MG63 (cell line): ENCODE results near the gene PLK5. TPM values are rescaled to one million over a fixed set of nuclear protein-coding genes. Genes with fewer than 3 reads are reported as not detected.
"Not testable (repeated sequence)": the region's sequence is repeated elsewhere in the genome, so short reads cannot be mapped to it uniquely, and the experiment has no call there.

Experiments
- DNase-seq: peaks from one replicate; pipeline ENCODE4 v3.0.0-alpha.2; 2020
- H3K27me3 ChIP-seq: fragments of 250-450 bp; sonication (Bioruptor Pico); 2 replicates; pipeline ENCODE4 v1.5.1; 2020; ENCODE audit warnings: mild to moderate bottlenecking, moderate library complexity
- H3K36me3 ChIP-seq: fragments of 250-450 bp; sonication (Bioruptor Pico); 2 replicates; pipeline ENCODE4 v1.5.1; 2020; ENCODE audit warnings: mild to moderate bottlenecking, moderate library complexity
- H3K4me3 ChIP-seq: fragments of 250-450 bp; sonication (Bioruptor Pico); 2 replicates; pipeline ENCODE4 v1.5.1; 2020; ENCODE audit warnings: mild to moderate bottlenecking, moderate library complexity
- H3K9me3 ChIP-seq: fragments of 250-450 bp; sonication (Bioruptor Pico); 2 replicates; pipeline ENCODE4 v1.5.1; 2020; ENCODE audit warnings: mild to moderate bottlenecking, moderate library complexity
- total RNA-seq: library from RNA; depleted of rRNA; stranded (reverse); fragments of >200 nt; shearing (Covaris generic); gene quantifications from 2 replicates; pipeline ENCODE4 v1.2.3, GENCODE V29; 2014; ENCODE audit warnings: low replicate concordance; rRNA removed

Gene PLK5
- total RNA-seq: not detected in 2 replicates

GRCh38 chr19:1523412-1524286 lies at the start of gene PLK5:
Gene PLK5, plus strand, starts transcription at chr19:1524077. Its CDS starts 2,920 bp downstream, at chr19:1526997.
- peaks cover 6% of the 10 kb centered on the region; the same call in 1 of the 2 replicates for H3K27me3 ChIP-seq
- H3K9me3 ChIP-seq: no peaks in the 10 kb centered on the region
- DNase-seq: no peak
- H3K36me3 ChIP-seq: no peaks in the 10 kb centered on the region
- no peak within 1 kb of the TSS for H3K4me3 ChIP-seq

GRCh38 chr19:1474765-1475351 lies 49.0 kb upstream of the PLK5 start:
- H3K9me3 ChIP-seq: no peaks in the 10 kb centered on the region
- no peak for DNase-seq
- H3K4me3 ChIP-seq: no peak overlapping the region
- H3K36me3 ChIP-seq: no peaks in the 10 kb centered on the region
- no peaks in the 10 kb centered on the region for H3K27me3 ChIP-seq

DNA sequence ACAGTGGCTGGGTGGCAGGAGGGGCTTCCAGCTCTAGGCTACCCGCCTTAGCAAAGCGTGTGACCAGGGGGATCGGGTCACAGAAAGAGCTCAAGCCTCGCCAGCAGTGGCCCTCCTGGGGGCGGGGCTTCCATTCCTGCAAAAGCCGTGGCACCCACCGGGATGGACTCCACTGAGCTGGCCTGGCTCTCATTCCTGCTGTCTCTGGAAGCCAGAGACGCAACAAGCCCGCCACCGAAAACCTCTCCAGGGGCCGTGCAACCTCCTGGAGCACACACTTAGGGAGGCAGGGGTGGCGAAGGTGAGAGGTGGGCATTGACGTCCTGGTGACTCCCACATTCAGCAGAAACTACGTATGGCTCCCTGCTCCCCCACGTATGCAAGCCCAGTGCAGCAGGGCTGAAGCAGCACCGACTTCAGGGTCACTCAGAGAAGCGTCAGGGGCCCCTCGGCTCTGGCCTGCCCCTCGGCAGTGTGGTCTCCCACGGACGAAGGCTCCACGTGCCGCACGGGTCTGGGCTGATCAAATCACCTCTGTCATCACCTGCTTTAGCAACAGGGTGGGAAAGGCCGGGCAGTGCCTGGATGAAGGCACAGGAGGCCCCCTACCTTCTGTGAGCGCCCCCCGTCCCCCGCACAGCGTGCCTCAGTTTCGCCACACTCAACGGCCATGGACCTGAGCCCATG lies 48.0 kb upstream of the PLK5 start:
- no peaks in the 10 kb centered on the region for H3K36me3 ChIP-seq
- DNase-seq: no peak
- no peaks in the 10 kb centered on the region for H3K9me3 ChIP-seq
- H3K27me3 ChIP-seq: no peaks in the 10 kb centered on the region
- H3K4me3 ChIP-seq: no peak overlapping the region

DNA sequence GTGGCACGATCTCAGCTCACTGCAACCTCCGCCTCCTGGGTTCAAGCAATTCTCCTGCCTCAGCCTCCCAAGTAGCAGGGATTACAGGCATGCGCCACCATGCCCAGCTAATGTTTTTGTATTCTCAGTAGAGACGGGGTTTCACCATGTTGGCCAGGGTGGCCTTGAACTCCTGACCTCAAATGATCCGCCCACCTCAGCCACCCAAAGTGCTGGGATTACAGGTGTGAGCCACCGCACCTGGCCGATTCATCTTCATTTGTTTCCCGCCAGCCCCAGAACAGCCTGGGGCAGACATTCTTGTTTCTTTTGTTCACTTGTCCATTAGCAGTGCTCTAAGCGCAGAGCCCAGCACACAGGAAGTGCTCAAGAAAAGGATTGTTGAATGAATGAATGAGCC lies 46.8 kb upstream of the PLK5 start:
- H3K4me3 ChIP-seq, DNase-seq, H3K36me3 ChIP-seq, H3K9me3 ChIP-seq, H3K27me3 ChIP-seq: not testable (repeated sequence)

- Histone ChIP-seq H3K36me3 (no peaks in the 10 kb centered on the region), H3K27me3 (no peaks in the 10 kb centered on the region), H3K4me3 (peak within 1 kb of the TSS; percentile 74), H3K9me3 (no peaks in the 10 kb centered on the region)
- DNase-seq: peak; percentile 87
These were observed 44.8 kb upstream of the PLK5 start, which contains the start of gene C19orf25 for GRCh38 chr19:1478934-1479707. Gene C19orf25, minus strand, starts transcription at chr19:1479215. Its CDS starts 312 bp downstream, at chr19:1478903.

GRCh38 chr19:1481224-1481892 lies 42.5 kb upstream of the PLK5 start:
- Histone ChIP-seq H3K27me3 (no peaks in the 10 kb centered on the region), H3K4me3 (no peak overlapping the region), H3K9me3 (no peaks in the 10 kb centered on the region), H3K36me3 (no peaks in the 10 kb centered on the region)
- DNase-seq: no peak

- Histone ChIP-seq H3K36me3 (no peaks in the 10 kb centered on the region), H3K4me3 (no peak overlapping the region), H3K27me3 (no peaks in the 10 kb centered on the region), H3K9me3 (no peaks in the 10 kb centered on the region)
- DNase-seq: no peak
These were observed 42.0 kb upstream of the PLK5 start for GRCh38 chr19:1481893-1482360.

- Histone ChIP-seq H3K4me3 (no peak overlapping the region), H3K36me3 (no peaks in the 10 kb centered on the region), H3K27me3 (no peaks in the 10 kb centered on the region), H3K9me3 (no peaks in the 10 kb centered on the region)
- no peak for DNase-seq
These were observed 41.3 kb upstream of the PLK5 start for GRCh38 chr19:1482361-1483130.

- Histone ChIP-seq H3K27me3 (no peaks in the 10 kb centered on the region), H3K4me3 (no peak overlapping the region), H3K9me3 (no peaks in the 10 kb centered on the region), H3K36me3 (no peaks in the 10 kb centered on the region)
- DNase-seq: no peak
These were observed 40.5 kb upstream of the PLK5 start for GRCh38 chr19:1483131-1483978.

- DNase-seq: no peak
- Histone ChIP-seq H3K4me3 (no peak overlapping the region), H3K9me3 (no peaks in the 10 kb centered on the region), H3K27me3 (no peaks in the 10 kb centered on the region), H3K36me3 (no peaks in the 10 kb centered on the region)
These were observed 39.9 kb upstream of the PLK5 start for GRCh38 chr19:1483979-1484428.

- no peak for DNase-seq
- Histone ChIP-seq H3K27me3 (no peaks in the 10 kb centered on the region), H3K4me3 (no peak overlapping the region), H3K9me3 (no peaks in the 10 kb centered on the region), H3K36me3 (no peaks in the 10 kb centered on the region)
These were observed 36.9 kb upstream of the PLK5 start for GRCh38 chr19:1486720-1487575.

DNA sequence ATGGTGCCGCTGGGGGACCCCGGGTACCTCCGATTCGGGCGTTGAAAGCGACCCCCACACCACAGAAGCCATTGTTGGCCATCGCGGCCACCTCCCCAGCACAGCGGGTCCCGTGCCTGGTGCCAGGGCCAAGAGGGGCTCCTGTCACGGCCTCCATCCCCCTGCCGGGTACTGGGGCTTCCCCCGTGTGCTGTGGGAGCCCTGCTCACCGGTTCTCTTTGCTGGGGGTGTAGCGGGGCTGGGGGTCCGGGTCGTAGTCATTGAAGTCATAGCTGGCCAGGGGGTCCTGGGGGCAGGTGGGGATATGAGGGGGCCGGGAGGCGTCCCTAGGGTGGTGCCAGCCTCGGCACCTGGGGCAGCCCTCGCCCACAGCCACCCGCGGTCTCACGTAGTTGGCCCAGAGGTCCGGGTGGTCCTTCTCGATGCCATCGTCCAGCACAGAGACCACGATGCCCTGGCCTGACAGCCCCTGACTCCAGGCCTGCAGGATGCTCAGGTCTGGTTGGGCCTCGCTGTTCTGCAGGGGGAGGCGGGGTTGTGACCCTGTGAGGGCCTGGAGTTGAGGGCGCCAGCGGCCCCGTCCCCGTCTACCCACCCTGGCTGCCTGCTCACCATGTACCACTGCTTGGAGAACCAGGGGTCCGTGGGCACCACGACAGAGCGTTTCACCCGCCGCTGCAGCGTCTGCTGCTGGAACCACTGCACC lies 36.1 kb upstream of the PLK5 start:
- Histone ChIP-seq H3K4me3 (no peak overlapping the region), H3K27me3 (no peaks in the 10 kb centered on the region), H3K9me3 (no peaks in the 10 kb centered on the region), H3K36me3 (no peaks in the 10 kb centered on the region)
- DNase-seq: no peak

GRCh38 chr19:1488282-1488601 lies 35.6 kb upstream of the PLK5 start:
- no peak for DNase-seq
- Histone ChIP-seq H3K36me3 (no peaks in the 10 kb centered on the region), H3K4me3 (no peak overlapping the region), H3K27me3 (no peaks in the 10 kb centered on the region), H3K9me3 (no peaks in the 10 kb centered on the region)
